Measurements from ENCODE around the gene HIPK2. TPM values are rescaled to one million over a fixed set of nuclear protein-coding genes. Genes with fewer than 3 reads are reported as not detected.

Gene HIPK2
- total and polyA plus RNA-seq, 2 experiments from 2014 or later, result 18.2 to 22.9 TPM

GRCh38 chr7:139587535-139587934 is 190.3 kb downstream of the HIPK2 start:
- Histone ChIP-seq H3K27ac (no peak overlapping the region), H3K9me3 (ENCODE audit: low read depth) (no peaks in the 10 kb centered on the region), H3K4me2 (no peak overlapping the region), H3K4me3 (no peak overlapping the region), H3K36me3 (replicated peaks; ENCODE audit: insufficient read depth, low read depth) (peaks cover 3% of the 10 kb centered on the region), H3K79me2 (no peaks in the 10 kb centered on the region), H4K20me1 (ENCODE audit: insufficient read depth, poor library complexity, severe bottlenecking) (no peaks in the 10 kb centered on the region), H2AFZ (no peak overlapping the region), H3K4me1 (ENCODE audit: insufficient read depth) (no peaks in the 10 kb centered on the region), H3K9me2 (replicated peaks; ENCODE audit: insufficient read depth) (no peaks in the 10 kb centered on the region), H3K27me3 (no peaks in the 10 kb centered on the region)
- over 99% methylated on average over 7 of the region's 7 CpGs for WGBS (ENCODE audit: low lambda C conversion rate, missing lambda C conversion rate)
- DNase-seq (ENCODE audit: low spot score), result no peak
- TF ChIP-seq EZH2 (IDR thresholded peaks at IDR 0.05; ENCODE audit: borderline replicate concordance), result no peak
- no peak for TF ChIP-seq EZH2phosphoT487 (IDR thresholded peaks at IDR 0.05; ENCODE audit: low read depth, severe bottlenecking, unreplicated experiment)
- TF ChIP-seq CTCF (IDR thresholded peaks at IDR 0.05; ENCODE audit: poor library complexity), result no peak

DNA sequence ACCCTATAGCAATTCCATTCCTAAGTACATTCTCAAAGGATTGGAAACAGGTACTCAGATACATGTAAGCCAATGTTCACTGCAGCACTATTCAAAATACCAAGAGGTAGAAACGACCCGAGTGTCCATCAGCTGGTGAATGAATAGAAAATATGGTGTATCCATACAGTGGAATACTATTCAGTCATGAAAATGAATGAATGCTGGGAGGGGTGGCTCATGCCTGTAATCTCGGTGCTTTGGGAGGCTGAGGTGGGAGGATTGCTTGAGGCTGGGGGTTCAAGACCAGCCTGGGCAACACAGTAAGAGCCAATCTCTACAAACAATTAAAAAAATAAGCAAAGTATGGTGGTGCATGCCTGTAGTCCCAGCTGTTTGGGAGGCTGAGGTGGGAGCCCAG is 191.5 kb downstream of the HIPK2 start:
- no peak for DNase-seq (ENCODE audit: low spot score)
- H3K27ac ChIP-seq, result no peak overlapping the region
- H3K27me3 ChIP-seq, result no peaks in the 10 kb centered on the region
- H3K4me2 ChIP-seq, result no peak overlapping the region
- no peaks in the 10 kb centered on the region for H3K9me2 ChIP-seq (replicated peaks; ENCODE audit: insufficient read depth)
- TF ChIP-seq CTCF (IDR thresholded peaks at IDR 0.05; ENCODE audit: poor library complexity) (no peak), EZH2 (IDR thresholded peaks at IDR 0.05; ENCODE audit: borderline replicate concordance) (no peak), EZH2phosphoT487 (IDR thresholded peaks at IDR 0.05; ENCODE audit: low read depth, severe bottlenecking, unreplicated experiment) (no peak)
- no peak overlapping the region for H2AFZ ChIP-seq
- H3K9me3 ChIP-seq (ENCODE audit: low read depth), result no peaks in the 10 kb centered on the region
- no peaks in the 10 kb centered on the region for H3K4me1 ChIP-seq (ENCODE audit: insufficient read depth)
- H3K79me2 ChIP-seq, result no peaks in the 10 kb centered on the region
- no peaks in the 10 kb centered on the region for H4K20me1 ChIP-seq (ENCODE audit: insufficient read depth, poor library complexity, severe bottlenecking)
- peaks cover 3% of the 10 kb centered on the region for H3K36me3 ChIP-seq (replicated peaks; ENCODE audit: insufficient read depth, low read depth)
- WGBS (ENCODE audit: low lambda C conversion rate, missing lambda C conversion rate), result 99% methylated on average over 3 of the region's 3 CpGs
- no peak overlapping the region for H3K4me3 ChIP-seq

DNA sequence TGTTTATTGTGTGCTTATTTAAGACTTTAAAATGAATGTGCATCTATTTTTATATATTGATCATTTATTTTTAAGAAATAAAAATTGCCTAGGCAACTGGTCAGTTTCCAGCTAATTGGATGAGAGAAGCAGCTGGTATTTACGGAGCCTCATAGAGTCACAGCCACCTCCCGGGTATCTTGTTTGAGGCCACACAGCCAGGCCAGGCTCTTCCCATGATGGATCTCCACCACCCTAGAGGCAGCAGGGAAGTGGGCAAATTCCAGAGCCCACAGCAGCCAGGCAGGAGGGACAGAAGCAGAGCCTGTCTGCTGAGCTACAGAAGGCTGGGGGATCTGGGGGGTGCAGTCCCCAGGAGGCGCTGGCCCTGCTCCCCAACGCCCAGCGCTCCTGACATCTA is 192.8 kb downstream of the HIPK2 start:
- no peak for DNase-seq (ENCODE audit: low spot score)

More for the DNA sequence above, 192.8 kb downstream of the HIPK2 start:
- H3K9me2 ChIP-seq (replicated peaks; ENCODE audit: insufficient read depth), result no peaks in the 10 kb centered on the region
- TF ChIP-seq EZH2 (IDR thresholded peaks at IDR 0.05; ENCODE audit: borderline replicate concordance) (no peak), CTCF (IDR thresholded peaks at IDR 0.05; ENCODE audit: poor library complexity) (no peak), EZH2phosphoT487 (IDR thresholded peaks at IDR 0.05; ENCODE audit: low read depth, severe bottlenecking, unreplicated experiment) (no peak)
- no peak overlapping the region for H3K27ac ChIP-seq
- 75% methylated on average over 5 of the region's 5 CpGs for WGBS (ENCODE audit: low lambda C conversion rate, missing lambda C conversion rate)
- no peaks in the 10 kb centered on the region for H3K4me1 ChIP-seq (ENCODE audit: insufficient read depth)
- no peak overlapping the region for H3K4me2 ChIP-seq
- no peak overlapping the region for H3K4me3 ChIP-seq
- no peaks in the 10 kb centered on the region for H4K20me1 ChIP-seq (ENCODE audit: insufficient read depth, poor library complexity, severe bottlenecking)
- H3K36me3 ChIP-seq (replicated peaks; ENCODE audit: insufficient read depth, low read depth), result peaks cover 3% of the 10 kb centered on the region
- H3K9me3 ChIP-seq (ENCODE audit: low read depth), result no peaks in the 10 kb centered on the region
- H3K27me3 ChIP-seq, result no peaks in the 10 kb centered on the region
- no peaks in the 10 kb centered on the region for H3K79me2 ChIP-seq
- H2AFZ ChIP-seq, result no peak overlapping the region

Data from hepatocyte (in vitro differentiated cells).